GM18868 (cell line): ENCODE results near the gene PRMT2.

Experiments used
- ATAC-seq: cut with Tn5 transposase; IDR thresholded peaks from one replicate; pipeline ENCODE4 v1.9.1; 2021; ENCODE audit warnings: mild to moderate bottlenecking, moderate library complexity; ENCODE audit not compliant: unreplicated experiment

Gene PRMT2

GRCh38 chr21:46635324-46636180 lies at the start of gene PRMT2:
Gene PRMT2, plus strand, starts transcription at chr21:46635674. Its CDS starts 1,278 bp downstream, at chr21:46636952.
- peak; percentile 84 for ATAC-seq

- ATAC-seq = no peak
Observed at GRCh38 chr21:46594276-46594675, 41.2 kb upstream of the PRMT2 start.

GRCh38 chr21:46596201-46596600 lies 39.3 kb upstream of the PRMT2 start:
- no peak for ATAC-seq

GRCh38 chr21:46597031-46597430 lies 38.4 kb upstream of the PRMT2 start:
- no peak for ATAC-seq

- ATAC-seq = no peak
Observed at GRCh38 chr21:46597896-46598343, 37.6 kb upstream of the PRMT2 start.

- no peak for ATAC-seq
Observed at GRCh38 chr21:46598581-46599572, 36.6 kb upstream of the PRMT2 start.

GRCh38 chr21:46600305-46600704 lies 35.2 kb upstream of the PRMT2 start:
- no peak for ATAC-seq

GRCh38 chr21:46600978-46601377 lies 34.5 kb upstream of the PRMT2 start:
- ATAC-seq = no peak

GRCh38 chr21:46603228-46603627 lies 32.2 kb upstream of the PRMT2 start:
- ATAC-seq = no peak

- ATAC-seq = no peak
Observed at GRCh38 chr21:46604329-46604974, 31.0 kb upstream of the PRMT2 start.

GRCh38 chr21:46604975-46605766 lies 30.3 kb upstream of the PRMT2 start, which contains the start of gene S100B:
Gene S100B, minus strand, starts transcription at chr21:46605082. Its CDS starts 2,667 bp downstream, at chr21:46602415.
- no peak for ATAC-seq

- ATAC-seq = peak; percentile 77
Observed at GRCh38 chr21:46605767-46606426, 29.6 kb upstream of the PRMT2 start.

GRCh38 chr21:46606427-46606813 lies 29.1 kb upstream of the PRMT2 start:
- ATAC-seq = peak; percentile 12

- ATAC-seq = no peak
Observed at GRCh38 chr21:46607636-46608035, 27.8 kb upstream of the PRMT2 start.

GRCh38 chr21:46608672-46609111 lies 26.8 kb upstream of the PRMT2 start:
- peak; percentile 49 for ATAC-seq

GRCh38 chr21:46610018-46610701 lies 25.3 kb upstream of the PRMT2 start:
- no peak for ATAC-seq

GRCh38 chr21:46613391-46613790 lies 22.1 kb upstream of the PRMT2 start:
- no peak for ATAC-seq

GRCh38 chr21:46616050-46616449 lies 19.4 kb upstream of the PRMT2 start:
- ATAC-seq = no peak

- no peak for ATAC-seq
Observed at GRCh38 chr21:46616656-46617055, 18.8 kb upstream of the PRMT2 start.
